Measurements from ENCODE around the gene NEDD9. TPM values are rescaled to one million over a fixed set of nuclear protein-coding genes. Genes with fewer than 3 reads are reported as not detected.

The NEDD9 gene
- total RNA-seq, 1 experiment from 2014 or later: 45.9 TPM

DNA sequence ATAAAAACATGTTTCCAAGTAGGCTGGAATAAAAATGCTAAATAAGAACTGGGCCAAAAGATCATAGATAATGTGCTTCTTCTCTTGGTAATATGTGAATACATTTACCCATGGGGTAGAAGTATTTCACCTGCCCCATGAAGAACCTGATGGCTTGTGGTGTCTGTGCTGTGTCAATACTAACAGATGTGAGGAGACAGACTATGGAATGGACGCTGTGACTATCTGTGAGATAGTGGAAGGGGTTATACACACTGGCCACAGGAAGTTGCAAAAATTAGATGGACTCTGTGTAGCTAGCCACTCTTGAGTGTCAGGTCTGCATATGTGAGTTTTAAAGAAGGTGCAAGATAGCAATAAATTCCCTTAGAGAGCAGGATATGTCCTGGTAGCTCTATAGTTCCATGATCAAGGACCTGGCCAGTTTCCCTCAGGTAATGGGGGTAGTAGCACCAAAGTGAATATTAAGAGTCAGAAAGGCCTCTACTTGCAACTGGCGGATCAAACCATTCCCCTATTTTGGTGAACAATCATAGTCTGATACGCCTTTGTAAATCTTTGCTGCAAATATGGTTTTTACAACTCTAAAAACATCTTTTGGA lies 48.6 kb downstream of the NEDD9 start:
- no peak for DNase-seq (ENCODE audit: extremely low read depth, low read depth)

DNA sequence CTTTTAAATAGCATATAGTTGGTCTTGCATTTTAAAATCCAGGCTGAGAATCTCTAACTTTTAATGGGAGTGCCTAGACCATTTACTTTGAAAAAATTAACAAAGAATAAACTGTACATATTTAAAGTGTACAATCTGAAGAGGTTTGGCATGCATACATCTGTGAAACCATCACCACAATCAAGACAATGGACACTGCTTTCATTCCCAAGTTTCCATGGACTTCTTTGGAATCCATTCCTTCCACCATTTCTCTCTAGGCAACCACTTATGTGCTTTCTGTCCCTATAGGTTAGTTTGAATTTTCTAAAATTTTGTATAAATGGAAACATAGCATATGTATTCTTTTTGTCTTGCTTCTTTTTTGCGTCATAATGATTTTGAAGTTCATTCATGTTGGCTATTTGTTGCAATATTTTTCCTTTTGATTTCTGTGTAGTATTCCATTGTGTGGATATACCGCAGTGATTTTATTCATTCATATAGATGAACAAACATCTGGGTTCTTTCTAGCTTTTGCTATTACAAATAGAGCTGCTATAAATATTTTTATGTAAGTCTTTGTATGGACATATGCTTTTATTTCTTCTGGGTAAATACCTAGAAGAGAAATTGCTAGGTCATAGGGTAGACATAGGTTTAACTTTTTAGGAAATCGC lies 50.9 kb downstream of the NEDD9 start:
- no peak for DNase-seq (ENCODE audit: extremely low read depth, low read depth)

DNA sequence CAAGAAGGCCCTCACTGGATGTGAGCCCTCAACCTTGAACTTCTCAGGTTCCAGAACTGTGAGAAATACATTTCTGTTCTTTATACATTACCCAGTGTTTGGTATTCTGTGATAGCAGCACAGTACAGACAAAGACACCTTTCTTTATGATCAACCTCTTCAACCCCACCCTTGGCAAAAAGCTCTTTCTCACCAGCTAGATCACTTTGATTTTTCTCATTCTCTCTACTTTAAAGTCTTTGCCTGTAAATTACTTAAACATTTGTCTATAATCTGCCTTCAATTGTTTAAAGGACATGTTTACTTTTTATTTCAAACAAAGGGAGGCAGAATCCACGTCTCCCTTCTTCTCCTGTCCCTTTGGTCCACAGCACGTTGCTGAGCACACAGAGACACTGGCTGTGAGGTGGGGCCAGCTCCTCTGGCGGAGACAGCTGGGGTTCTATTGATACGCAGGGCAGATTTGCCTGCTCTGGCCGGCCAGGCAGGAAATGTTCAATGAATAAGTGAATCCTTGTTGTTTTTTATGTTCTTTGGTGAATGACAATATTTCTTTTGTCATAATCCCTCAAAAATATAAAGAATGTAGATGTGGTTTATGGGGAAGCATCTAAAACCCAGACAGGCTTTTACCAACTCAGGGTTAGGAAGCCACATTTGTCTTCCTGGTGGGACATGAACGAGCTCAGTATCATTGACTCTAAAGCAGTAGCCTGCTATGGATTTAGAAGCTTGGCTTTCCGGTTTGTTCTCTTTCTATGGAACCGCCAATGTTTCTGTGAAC lies 52.9 kb downstream of the NEDD9 start:
- no peak for DNase-seq (ENCODE audit: extremely low read depth, low read depth)

DNA sequence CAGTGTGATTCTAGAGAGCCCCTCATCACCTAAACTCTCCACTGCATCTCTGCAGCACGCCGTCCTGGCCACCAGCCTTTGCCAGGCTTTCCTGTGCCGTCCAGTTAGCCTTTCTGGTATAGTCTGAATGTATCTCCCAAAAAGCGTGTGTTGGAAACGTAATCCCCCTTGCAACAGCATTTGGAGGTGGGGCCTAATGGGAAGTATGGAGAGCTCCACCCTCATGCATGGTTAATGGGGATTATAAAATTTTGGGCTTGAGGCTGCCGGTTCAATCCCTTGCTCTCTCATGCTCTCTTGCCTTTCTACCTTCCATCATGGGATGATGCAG lies 53.4 kb downstream of the NEDD9 start:
- DNase-seq (ENCODE audit: extremely low read depth, low read depth): no peak

DNA sequence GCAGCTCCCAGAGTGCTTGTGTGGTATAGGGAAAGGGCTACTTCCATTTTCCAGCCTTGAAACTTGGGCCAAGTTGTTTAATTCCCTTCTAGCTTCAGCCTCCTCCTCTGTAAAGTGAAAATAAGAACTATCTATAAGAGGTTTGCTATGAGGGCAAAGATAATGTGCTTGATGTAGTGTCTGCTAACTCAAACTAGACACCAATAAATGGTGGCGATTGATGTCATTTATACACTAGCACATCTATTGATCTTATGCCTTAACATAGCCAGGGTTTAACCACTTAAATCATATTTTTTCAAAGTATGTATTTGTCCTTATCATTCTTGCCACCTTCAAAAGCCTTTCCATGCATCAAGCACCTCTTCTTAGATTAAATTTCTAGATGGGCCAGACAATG lies 55.2 kb downstream of the NEDD9 start:
- DNase-seq (ENCODE audit: extremely low read depth, low read depth): no peak

DNA sequence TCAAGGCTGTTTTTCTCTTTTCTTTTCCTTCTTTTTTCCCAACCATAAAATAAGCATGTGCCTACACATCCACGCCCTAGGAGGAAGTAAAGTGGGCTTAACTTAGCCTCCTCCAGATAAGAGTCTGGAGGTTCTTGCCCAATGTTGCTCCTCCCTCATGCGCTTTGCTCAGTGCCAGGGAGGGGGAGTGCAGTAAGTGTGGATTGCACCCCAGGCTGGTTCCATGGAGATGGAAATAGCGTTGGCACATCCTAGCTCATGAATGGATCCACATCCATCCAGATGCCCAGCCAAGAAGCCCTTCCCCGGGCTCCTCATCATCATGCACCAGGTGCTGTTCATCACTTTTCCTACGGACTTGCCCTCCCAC lies 58.2 kb downstream of the NEDD9 start:
- DNase-seq (ENCODE audit: extremely low read depth, low read depth): no peak

DNA sequence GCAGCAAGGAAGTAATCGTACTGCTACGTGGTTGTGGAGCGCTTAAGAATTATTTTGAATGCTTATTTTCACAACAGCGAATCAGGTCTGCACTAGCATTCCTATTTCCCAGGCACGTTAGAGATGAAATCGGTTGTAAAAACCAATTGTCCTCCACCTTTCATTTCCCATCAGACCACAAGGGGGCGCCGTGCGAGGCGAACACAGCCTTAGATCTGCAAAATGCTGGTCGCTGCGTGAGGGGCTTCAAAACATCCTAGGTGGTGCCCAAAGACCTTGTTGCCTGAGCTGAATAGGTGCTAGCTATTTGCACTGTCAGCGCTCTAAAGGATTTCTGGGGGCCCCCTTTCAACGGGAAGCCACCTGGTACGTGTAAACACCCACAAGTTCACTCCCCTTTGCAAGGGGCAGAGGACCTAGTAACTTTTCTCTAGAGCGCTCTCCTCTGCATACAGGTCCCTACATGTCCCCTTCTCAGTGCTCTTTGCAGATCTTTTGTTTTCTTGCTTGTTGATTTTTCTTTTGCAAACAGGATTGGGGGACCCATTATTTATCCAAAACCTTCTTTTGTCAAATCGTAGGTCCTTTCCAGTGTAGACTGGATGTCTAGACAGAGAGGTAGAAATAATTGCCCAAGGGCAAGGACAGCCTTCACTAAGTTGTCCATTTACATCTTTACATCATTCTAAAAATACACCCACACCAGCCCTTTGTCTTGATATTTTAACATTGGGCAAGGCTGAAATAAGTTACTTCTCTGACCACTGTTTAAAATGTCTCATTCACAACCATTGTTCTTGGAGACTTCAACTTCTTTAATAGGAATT lies 59.8 kb downstream of the NEDD9 start:
- DNase-seq (ENCODE audit: extremely low read depth, low read depth): peak; percentile 34

DNA sequence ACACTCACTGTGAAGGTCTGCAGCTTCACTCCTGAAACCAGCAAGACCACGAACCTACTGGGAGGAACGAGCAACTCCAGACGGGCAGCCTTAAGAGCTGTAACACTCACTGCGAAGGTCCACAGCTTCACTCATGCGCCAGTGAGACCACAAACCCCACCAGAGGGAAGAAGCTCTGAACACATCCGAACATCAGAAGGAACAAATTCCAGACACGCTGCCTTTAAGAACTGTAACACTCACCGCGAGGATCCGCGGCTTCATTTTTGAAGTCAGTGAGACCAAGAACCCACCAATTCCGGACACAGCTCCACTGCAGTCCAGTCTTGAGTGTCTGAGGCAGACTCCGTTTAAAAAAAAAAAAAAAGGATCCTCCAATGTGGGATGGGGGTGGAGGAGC lies 60.5 kb downstream of the NEDD9 start:
- no peak for DNase-seq (ENCODE audit: extremely low read depth, low read depth)

DNA sequence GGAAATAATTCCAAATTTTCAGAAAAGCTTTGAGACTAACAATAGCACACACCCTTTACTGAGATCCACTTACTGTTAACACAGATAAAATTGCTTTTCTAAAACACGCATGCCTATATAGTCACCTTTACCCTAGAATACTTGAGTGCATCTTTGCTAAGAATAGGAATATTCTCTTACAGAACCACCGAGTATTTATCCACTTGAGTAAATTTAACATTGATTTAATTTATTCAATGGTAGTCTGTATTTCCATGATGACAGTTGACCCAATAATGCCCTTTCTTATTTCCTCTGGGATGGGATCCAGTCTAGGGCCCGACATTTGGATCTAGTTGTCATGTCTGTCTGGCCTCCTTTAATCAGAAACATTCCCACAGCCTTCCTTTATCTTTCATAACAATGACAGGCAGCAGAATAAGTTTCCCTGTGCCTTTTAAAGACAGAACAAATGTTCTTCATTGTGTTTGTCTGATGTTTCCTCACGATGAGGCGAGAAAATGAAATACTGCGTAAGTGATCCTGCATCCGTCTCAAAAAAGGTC lies 64.3 kb downstream of the NEDD9 start:
- DNase-seq (ENCODE audit: extremely low read depth, low read depth): no peak

DNA sequence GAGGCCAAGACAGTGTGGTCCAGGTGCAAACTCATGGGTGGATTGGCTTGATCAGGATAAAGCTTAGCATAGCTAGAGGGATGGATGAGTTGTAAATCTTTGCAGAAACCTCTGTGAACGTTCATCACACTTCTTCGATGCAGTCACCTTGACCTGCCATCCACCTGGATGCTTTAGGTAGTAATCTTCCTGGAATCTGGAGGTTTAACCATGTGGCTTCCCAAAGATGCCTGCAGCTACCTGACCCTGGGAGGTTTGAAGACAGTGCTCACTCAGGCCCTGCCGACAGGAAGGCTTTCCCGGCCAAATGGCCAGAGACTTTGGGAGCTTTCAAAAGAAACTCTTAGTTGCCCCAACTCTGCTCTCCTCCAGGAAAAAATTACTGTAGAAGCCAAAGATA lies 65.5 kb downstream of the NEDD9 start:
- DNase-seq (ENCODE audit: extremely low read depth, low read depth): no peak

DNA sequence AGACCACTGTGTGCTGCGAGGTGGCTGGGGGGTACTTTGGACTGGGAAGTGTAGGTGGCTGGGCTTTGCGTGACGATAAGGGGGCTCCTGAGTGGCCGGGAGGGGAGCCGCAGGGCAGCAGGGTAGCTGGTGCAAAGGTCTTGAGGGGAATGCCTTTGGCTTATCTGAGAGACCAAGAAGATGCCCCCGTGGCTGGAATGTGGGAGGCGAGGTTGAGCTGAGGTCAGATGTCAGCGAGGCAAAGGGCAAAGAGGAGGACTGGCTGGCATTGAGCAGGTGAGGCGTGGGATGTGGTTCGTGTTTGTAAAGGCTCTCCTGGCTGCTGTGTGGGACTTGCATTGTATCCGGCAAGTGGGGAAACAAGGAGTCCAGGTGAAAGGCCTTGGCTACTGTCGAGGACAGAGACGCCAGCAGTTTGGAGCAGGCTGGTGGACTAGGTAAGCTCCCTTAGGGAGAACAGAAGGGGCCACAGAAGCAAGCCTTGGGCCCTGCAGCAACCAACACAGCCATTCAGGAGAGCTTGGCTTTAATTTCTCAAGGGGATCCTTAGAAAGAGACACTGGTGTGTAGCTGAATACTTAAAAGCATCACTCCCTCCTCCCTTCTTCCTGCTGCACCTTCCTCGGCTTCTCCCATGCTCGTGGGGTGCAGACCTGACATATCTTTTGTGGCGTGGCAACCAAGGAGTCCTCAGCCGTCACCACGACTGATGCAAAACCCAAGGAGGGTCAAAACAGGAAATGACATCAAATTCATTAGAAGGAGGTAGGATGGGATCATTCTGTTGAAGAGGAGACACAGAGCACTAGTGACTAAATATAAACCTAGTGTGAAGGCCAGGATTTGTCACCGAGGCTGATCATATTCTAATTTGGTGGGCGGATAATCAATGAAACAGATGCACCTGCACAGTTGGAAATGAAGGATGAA lies 67.5 kb downstream of the NEDD9 start:
- DNase-seq (ENCODE audit: extremely low read depth, low read depth): no peak

DNA sequence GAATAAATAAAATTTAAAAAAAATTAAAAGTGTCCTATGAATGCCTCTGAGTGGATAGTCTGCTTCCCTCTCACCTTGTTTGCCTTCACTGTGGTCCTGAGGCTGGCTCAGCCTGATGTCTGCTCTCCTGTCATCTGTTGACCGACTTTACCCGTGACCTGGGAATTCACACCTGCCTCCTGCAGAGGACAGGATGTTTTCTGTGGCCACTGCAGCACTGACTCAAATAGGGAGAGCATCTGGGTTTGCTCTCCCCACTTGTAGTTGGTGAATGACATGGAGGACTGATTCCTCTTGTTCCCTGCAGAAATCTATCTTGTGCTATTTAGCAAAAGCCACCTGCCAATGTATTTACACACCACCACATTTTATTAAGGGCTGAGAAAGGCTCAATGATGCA lies 68.5 kb downstream of the NEDD9 start:
- no peak for DNase-seq (ENCODE audit: extremely low read depth, low read depth)

DNA sequence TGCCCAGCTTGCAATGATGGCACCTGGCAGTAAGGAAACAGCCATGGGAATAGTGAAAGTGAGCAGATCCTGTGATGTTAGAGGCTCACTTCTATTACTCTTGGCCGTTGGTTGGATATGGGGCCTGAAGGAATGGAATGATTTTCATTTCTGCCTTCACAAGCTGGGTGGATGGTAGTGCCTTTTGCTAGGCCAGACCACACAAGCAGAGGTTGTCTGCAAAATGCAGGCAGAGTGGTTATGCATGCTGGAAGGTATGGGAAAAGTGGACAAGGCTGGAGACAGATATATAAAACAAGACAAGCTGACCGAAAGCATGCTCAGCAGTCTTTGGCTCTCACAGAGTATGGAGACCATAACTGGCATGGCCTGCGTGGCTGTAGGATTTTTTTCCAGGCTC lies 70.2 kb downstream of the NEDD9 start:
- no peak for DNase-seq (ENCODE audit: extremely low read depth, low read depth)

DNA sequence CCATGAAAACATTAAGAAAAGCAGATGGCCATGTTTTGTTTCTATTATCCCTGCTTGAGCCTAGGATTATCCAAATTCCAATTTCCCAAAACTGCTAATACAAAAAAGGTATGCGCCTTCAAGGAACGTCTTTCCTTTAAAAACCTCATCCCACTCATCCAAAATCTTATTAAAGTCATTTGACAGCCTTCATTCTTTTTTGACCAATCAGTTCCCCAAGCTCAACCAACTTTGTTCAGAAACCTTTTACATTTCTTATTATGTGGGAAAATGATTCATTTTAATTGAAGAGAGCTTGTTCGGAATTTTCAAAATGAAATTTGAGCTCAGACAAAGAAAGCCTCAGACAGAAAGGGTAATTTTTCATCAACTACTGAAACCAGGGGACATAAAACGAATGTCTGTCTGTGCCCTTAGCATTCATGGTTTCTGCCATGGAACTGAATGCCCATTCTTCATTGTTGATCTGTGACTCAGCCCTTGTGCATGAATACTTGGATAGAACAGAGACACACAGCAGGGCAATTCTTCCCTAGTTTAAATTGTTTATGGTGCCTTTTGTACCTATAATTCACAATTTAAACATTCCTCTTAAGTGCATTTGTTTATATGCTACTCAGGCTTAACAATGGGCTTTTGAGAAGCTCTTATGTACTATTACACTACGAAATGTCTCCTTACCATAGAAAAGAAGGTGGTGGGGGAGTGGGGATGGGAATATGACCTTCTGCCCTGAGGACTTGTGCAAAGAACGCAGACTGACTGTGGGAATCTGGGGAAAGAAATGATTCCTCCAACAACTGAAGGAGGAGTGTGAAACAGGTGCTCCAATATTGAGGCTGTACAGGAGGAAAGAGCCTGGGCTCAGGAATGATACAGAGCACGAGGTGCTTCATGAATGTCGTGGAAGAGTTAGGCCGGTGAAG lies 71.2 kb downstream of the NEDD9 start:
- no peak for DNase-seq (ENCODE audit: extremely low read depth, low read depth)

DNA sequence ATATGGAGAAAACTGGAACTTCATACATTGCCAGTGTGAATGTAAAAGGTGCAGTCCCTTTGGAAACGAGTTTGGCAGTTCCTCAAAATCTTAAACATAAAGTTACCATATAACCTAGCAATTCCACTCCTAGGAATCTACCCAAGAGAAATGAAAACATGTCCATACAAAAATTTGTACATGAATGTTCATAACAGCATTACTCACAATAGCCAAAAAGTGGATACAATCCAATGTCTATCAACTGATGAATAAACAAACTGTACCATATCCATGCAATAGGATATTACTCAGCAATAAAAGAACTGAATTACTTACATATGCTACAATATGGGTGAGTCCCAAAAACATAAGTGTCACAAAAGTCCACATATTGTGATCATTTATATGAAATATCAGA lies 72.3 kb downstream of the NEDD9 start:
- no peak for DNase-seq (ENCODE audit: extremely low read depth, low read depth)

DNA sequence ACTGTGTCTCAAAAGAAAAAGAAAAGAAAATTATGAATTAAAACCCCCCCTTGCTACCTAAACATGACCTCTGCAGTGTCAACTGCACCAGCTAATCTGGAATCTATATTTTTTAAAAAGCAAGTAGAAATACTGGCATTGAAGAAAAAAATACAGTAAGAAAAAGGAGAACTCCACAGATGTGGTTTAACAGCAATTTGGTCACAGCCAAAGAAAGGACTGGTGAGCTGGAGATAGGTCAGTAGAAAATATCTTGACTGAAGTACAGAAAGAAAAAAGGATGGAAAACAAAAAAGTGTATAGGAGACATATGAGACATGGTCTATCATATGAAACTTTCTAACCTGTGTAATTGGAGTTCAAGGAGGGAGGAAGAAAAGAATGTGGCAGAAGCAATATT lies 76.9 kb downstream of the NEDD9 start:
- DNase-seq (ENCODE audit: extremely low read depth, low read depth): no peak

DNA sequence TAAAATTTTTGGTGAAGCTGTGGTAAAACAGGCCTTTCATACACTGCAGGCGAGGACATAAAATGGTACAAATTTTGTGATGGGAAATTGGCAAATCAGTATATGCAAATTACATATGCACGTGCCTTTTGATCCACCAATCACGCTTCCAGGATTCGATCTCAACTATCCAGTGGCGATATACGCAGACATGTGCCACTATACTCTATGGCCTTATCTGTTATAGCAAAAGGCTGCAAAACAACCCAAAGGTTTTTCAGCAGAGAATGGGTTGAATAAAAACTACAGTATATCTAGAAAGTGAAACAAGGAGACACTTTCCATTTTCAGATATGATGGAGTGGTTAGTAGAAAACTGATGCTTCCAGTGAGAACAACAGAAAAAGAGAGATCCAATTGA lies 79.0 kb downstream of the NEDD9 start:
- DNase-seq (ENCODE audit: extremely low read depth, low read depth): no peak

DNA sequence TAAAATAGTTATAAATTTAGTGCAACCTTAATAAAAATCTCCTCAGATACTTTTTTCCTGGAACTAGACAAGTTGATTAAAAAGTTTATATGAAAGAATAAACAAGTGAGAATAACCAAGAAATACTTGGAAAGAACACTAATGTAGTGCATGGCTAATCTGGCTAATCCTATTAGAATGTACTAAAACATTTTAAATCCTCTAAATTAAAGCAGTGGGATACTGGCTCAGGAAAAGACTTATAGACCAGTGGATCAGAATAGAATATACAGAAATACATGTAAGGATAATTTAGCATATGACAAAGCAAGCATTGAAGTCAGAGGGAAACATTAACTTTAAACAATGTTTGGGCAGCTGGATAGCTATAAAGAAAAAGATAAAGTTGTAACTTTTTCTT lies 79.9 kb downstream of the NEDD9 start:
- no peak for DNase-seq (ENCODE audit: extremely low read depth, low read depth)

DNA sequence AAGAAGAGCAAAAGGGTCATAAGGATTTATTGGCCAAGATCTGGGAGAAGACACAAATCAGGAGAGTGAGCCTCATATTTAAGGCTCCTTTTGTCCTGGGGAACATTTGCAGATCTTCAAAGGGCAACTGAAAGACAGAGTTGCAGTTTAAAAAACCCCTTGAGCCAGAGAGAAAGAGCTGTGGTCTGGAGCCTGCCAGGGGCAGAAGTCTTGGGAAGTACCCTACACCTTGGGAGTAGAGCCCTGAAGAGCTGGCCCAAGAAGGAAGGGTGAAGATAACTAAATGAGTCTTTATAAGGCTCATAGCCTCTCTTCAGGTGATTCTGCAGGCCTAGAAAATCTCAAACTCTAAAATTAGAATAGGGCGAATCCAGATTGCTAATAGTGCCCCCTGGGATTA lies 81.0 kb downstream of the NEDD9 start:
- DNase-seq (ENCODE audit: extremely low read depth, low read depth): no peak

Data from NCI-H460 (cell line).